HEK293 (cell line): ENCODE data around the gene MPZL1.

ENCODE experiments used
- KLF7 ChIP-seq: fragments of 450-650 bp; formaldehyde crosslinking; IDR thresholded peaks from 2 replicates; pipeline ENCODE4 v1.5.1; 2016; ENCODE audit warnings: missing biosample characterization, missing genetic modification characterization, borderline replicate concordance
- ZNF248 ChIP-seq: fragments of 450-650 bp; formaldehyde crosslinking; IDR thresholded peaks from 2 replicates; pipeline ENCODE4 v1.5.1; 2017; ENCODE audit warnings: missing biosample characterization, missing genetic modification characterization
- ZNF350 ChIP-seq: fragments of 450-650 bp; formaldehyde crosslinking; IDR thresholded peaks from 2 replicates; pipeline ENCODE4 v1.5.0; 2017; ENCODE audit warnings: missing biosample characterization, mild to moderate bottlenecking, missing genetic modification characterization
- ZNF366 ChIP-seq: fragments of 450-650 bp; formaldehyde crosslinking; conservative IDR thresholded peaks from 2 replicates; pipeline ENCODE4 v1.5.1; 2016; ENCODE audit warnings: missing biosample characterization, missing genetic modification characterization
- ZNF639 ChIP-seq: fragments of 450-650 bp; formaldehyde crosslinking; IDR thresholded peaks from 2 replicates; pipeline ENCODE4 v1.5.1; 2016; ENCODE audit warnings: missing biosample characterization, missing genetic modification characterization
- ZNF654 ChIP-seq: fragments of 450-650 bp; formaldehyde crosslinking; IDR thresholded peaks from 2 replicates; pipeline ENCODE4 v1.5.1; 2016; ENCODE audit warnings: low read depth, missing biosample characterization, missing genetic modification characterization

- TF ChIP-seq ZNF248 (no peak), ZNF654 (no peak), ZNF639 (no peak), ZNF350 (tag by site-specific recombination) (no peak), KLF7 (tag by site-specific recombination) (no peak), ZNF366 (tag by site-specific recombination) (no peak)
Measured at GRCh38 chr1:167820684-167821355, 99.0 kb downstream of the MPZL1 start.
